GM18861 (cell line): ENCODE results near the gene KCNH5.

Experiments
- ATAC-seq: cut with Tn5 transposase; IDR thresholded peaks from one replicate; pipeline ENCODE4 v1.9.1; 2021; ENCODE audit not compliant: unreplicated experiment

Gene KCNH5

GRCh38 chr14:63009495-63009894 is 35.8 kb downstream of the KCNH5 start:
- no peak for ATAC-seq

GRCh38 chr14:63006531-63006930 is 38.7 kb downstream of the KCNH5 start:
- ATAC-seq: no peak

GRCh38 chr14:62994096-62994495 is 51.2 kb downstream of the KCNH5 start:
- ATAC-seq: no peak

GRCh38 chr14:62988967-62989366 is 56.3 kb downstream of the KCNH5 start:
- ATAC-seq: no peak

- no peak for ATAC-seq
Observed at GRCh38 chr14:62983821-62984220, 61.4 kb downstream of the KCNH5 start.

GRCh38 chr14:62980693-62981092 is 64.6 kb downstream of the KCNH5 start:
- ATAC-seq: no peak

- no peak for ATAC-seq
Observed at GRCh38 chr14:62957562-62957961, 87.7 kb downstream of the KCNH5 start.

GRCh38 chr14:62956413-62956812 is 88.8 kb downstream of the KCNH5 start:
- ATAC-seq: no peak

GRCh38 chr14:62954165-62954564 is 91.1 kb downstream of the KCNH5 start:
- no peak for ATAC-seq

- ATAC-seq: no peak
Observed at GRCh38 chr14:62952226-62952625, 93.0 kb downstream of the KCNH5 start.

- ATAC-seq: no peak
Observed at GRCh38 chr14:62947301-62947700, 98.0 kb downstream of the KCNH5 start.

GRCh38 chr14:62946221-62946620 is 99.0 kb downstream of the KCNH5 start:
- ATAC-seq: no peak

GRCh38 chr14:62943202-62943601 is 102.1 kb downstream of the KCNH5 start:
- ATAC-seq: no peak

GRCh38 chr14:62939970-62940369 is 105.3 kb downstream of the KCNH5 start:
- ATAC-seq: no peak

GRCh38 chr14:62938778-62939177 is 106.5 kb downstream of the KCNH5 start:
- no peak for ATAC-seq

GRCh38 chr14:62934439-62934838 is 110.8 kb downstream of the KCNH5 start:
- ATAC-seq: no peak

- ATAC-seq: no peak
Observed at GRCh38 chr14:62921466-62921865, 123.8 kb downstream of the KCNH5 start.

GRCh38 chr14:62916551-62916950 is 128.7 kb downstream of the KCNH5 start:
- no peak for ATAC-seq

- ATAC-seq: no peak
Observed at GRCh38 chr14:62914873-62915272, 130.4 kb downstream of the KCNH5 start.

- no peak for ATAC-seq
Observed at GRCh38 chr14:62914025-62914424, 131.2 kb downstream of the KCNH5 start.

- no peak for ATAC-seq
Observed at GRCh38 chr14:62908506-62908905, 136.8 kb downstream of the KCNH5 start.

GRCh38 chr14:62905566-62905965 is 139.7 kb downstream of the KCNH5 start:
- ATAC-seq: no peak

- no peak for ATAC-seq
Observed at GRCh38 chr14:62897771-62898170, 147.5 kb downstream of the KCNH5 start.

GRCh38 chr14:62896932-62897456 is 148.3 kb downstream of the KCNH5 start:
- ATAC-seq: no peak
